ENCODE data around the gene SHKBP1. TPM values are rescaled to one million over a fixed set of nuclear protein-coding genes. Genes with fewer than 3 reads are reported as not detected.

Gene SHKBP1
- polyA plus RNA-seq, 3 donors = 234 to 324 (median 284) TPM

GRCh38 chr19:40528533-40529092 is 48.1 kb upstream of the SHKBP1 start:
- no peaks in the 10 kb centered on the region for H3K36me3 ChIP-seq (replicated peaks in 1 of 2; ENCODE audit: control insufficient read depth in 1 of 2, insufficient read depth in 2 of 2, low read length in 2 of 2)
- peaks cover 34 to 55% (median 48%) of the 10 kb centered on the region in 3 donors for H3K27me3 Mint-ChIP-seq (ENCODE audit: low read depth in 3 of 3)
- peaks cover 13 to 17% of the 10 kb centered on the region in 2 donors for H3K4me1 ChIP-seq (ENCODE audit: control insufficient read depth in 1 of 2, insufficient read depth in 2 of 2, low read length in 2 of 2)
- no peak overlapping the region for H2AFZ ChIP-seq (ENCODE audit: insufficient read depth, low read depth, low read length, poor library complexity, severe bottlenecking)
- H3K79me2 ChIP-seq (ENCODE audit: insufficient read depth, low read length) = no peaks in the 10 kb centered on the region
- no peaks in the 10 kb centered on the region for H4K20me1 ChIP-seq (ENCODE audit: insufficient read depth, low read length)
- intact Hi-C loops (cut with micrococcal nuclease) = loop anchor here (1.0 to 10.0 kb wide), 4 partner anchors 66 to 224 kb away; partner anchors contain the start of gene LTBP4 (in 1 of the 2)
- no peaks in the 10 kb centered on the region for H3K9me3 ChIP-seq (replicated peaks in 1 of 2; ENCODE audit: control insufficient read depth in 1 of 2, insufficient read depth in 1 of 2, low read length in 2 of 2)
- 65% methylated on average over 10 of the region's 14 CpGs for WGBS (ENCODE audit: insufficient coverage)
- peaks cover 18% of the 10 kb centered on the region for H3K4me1 Mint-ChIP-seq
- H3K9ac ChIP-seq (ENCODE audit: insufficient read depth, low read length, poor library complexity, severe bottlenecking) = no peak overlapping the region
- peaks cover 0 to 8% of the 10 kb centered on the region in 2 donors for H3K36me3 Mint-ChIP-seq
- peaks cover 16 to 35% of the 10 kb centered on the region in 2 donors for H3K27me3 ChIP-seq (ENCODE audit: control insufficient read depth in 2 of 2, insufficient read depth in 2 of 2, low read length in 2 of 2)
- H3K4me3 Mint-ChIP-seq = no peak overlapping the region
- peak overlapping the region; percentile 84 for H3K4me2 ChIP-seq (replicated peaks; ENCODE audit: extremely low read depth, low read length, poor library complexity, severe bottlenecking)
- H3K27ac Mint-ChIP-seq = peak overlapping the region in 1 of 7 donors; percentile 28
- H3K27ac ChIP-seq (ENCODE audit: low read depth in 1 of 2, low read length in 2 of 2) = no peak overlapping the region
- no peak for TF ChIP-seq CTCF (IDR thresholded peaks at IDR 0.05)
- no peak for DNase-seq
- peaks cover under 1 to 8% (median 6%) of the 10 kb centered on the region in 7 donors for H3K9me3 Mint-ChIP-seq
- H3K4me3 ChIP-seq (replicated peaks in 1 of 3; ENCODE audit: low read depth in 2 of 3, low read length in 3 of 3) = peak overlapping the region in 1 of 3 experiments; percentile 79

DNA sequence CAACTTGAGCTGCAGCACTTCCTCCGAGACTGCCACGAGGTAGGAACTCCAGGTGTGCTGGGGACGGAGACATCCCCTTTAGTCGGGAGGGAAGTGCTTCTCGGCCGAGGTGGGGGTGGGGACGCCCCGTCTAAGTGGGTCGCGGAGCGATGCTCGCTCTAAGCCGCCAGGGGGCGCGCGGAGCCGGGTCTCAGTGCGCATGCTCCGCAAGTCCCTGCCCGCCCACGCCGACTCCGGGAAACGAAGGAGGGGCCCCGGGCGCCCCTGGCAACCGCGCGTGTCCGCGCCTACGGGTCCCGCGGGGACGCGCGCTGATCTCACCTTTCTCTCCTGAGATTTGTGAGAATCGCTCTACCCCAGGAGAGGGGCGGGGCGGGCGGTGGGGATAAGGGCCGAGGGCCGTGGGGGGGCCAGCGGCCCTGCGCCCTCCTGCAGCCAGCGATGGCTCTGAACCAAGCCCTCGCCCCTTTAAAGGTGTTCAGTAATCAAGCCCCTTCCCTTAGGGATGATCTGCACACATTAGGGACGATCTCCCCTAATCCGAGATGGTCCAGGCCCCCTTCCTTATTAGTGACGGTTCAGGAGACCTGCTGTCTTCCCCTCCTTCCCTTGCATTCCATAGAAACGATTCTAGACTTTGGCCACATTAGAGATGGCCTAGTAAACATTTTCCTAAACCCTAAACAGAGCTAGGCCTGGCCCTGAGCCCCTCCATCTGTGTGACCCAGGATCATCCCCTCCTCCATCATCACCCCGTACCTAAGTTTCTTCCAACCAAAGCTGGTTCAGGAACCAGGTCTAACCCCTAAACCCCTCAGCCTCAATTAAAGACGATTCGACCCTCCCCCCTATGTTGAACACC is 47.3 kb upstream of the SHKBP1 start:
- H3K36me3 ChIP-seq (replicated peaks in 1 of 2; ENCODE audit: control insufficient read depth in 1 of 2, insufficient read depth in 2 of 2, low read length in 2 of 2) = no peaks in the 10 kb centered on the region
- Mint-ChIP-seq H3K36me3 (peaks cover 0 to 8% of the 10 kb centered on the region in 2 donors), H3K27me3 (ENCODE audit: low read depth in 3 of 3) (peaks cover 36 to 54% (median 52%) of the 10 kb centered on the region in 3 donors), H3K4me1 (peaks cover 18% of the 10 kb centered on the region), H3K9me3 (peaks cover 4 to 15% (median 12%) of the 10 kb centered on the region in 7 donors), H3K27ac (peak overlapping the region in 2 of 7 donors; percentile 37 to 69), H3K4me3 (peak overlapping the region; percentile 71 to 89)
- H3K9me3 ChIP-seq (replicated peaks in 1 of 2; ENCODE audit: control insufficient read depth in 1 of 2, insufficient read depth in 1 of 2, low read length in 2 of 2) = peaks cover 3 to 6% of the 10 kb centered on the region in 2 donors
- H3K27ac ChIP-seq (ENCODE audit: low read depth in 1 of 2, low read length in 2 of 2) = no peak overlapping the region
- DNase-seq = peak; percentile 69 to 83 (median 80)
- intact Hi-C loops (cut with micrococcal nuclease) = loop anchor here (1.0 to 10.0 kb wide), 4 partner anchors 67 to 225 kb away; partner anchors contain the start of gene LTBP4 (in 1 of the 2)
- H3K4me1 ChIP-seq (ENCODE audit: control insufficient read depth in 1 of 2, insufficient read depth in 2 of 2, low read length in 2 of 2) = peaks cover 13 to 17% of the 10 kb centered on the region in 2 donors
- no peaks in the 10 kb centered on the region for H3K79me2 ChIP-seq (ENCODE audit: insufficient read depth, low read length)
- peaks cover 16 to 37% of the 10 kb centered on the region in 2 donors for H3K27me3 ChIP-seq (ENCODE audit: control insufficient read depth in 2 of 2, insufficient read depth in 2 of 2, low read length in 2 of 2)
- H3K4me3 ChIP-seq (replicated peaks in 1 of 3; ENCODE audit: low read depth in 2 of 3, low read length in 3 of 3) = peak overlapping the region; percentile 32 to 79 (median 43)
- H4K20me1 ChIP-seq (ENCODE audit: insufficient read depth, low read length) = no peaks in the 10 kb centered on the region
- peak overlapping the region; percentile 84 for H3K4me2 ChIP-seq (replicated peaks; ENCODE audit: extremely low read depth, low read length, poor library complexity, severe bottlenecking)
- peak; percentile 99 for TF ChIP-seq CTCF (IDR thresholded peaks at IDR 0.05)
- H3K9ac ChIP-seq (ENCODE audit: insufficient read depth, low read length, poor library complexity, severe bottlenecking) = no peak overlapping the region
- WGBS (ENCODE audit: insufficient coverage) = 3% methylated on average over 42 of the region's 54 CpGs
- peak overlapping the region; percentile 85 for H2AFZ ChIP-seq (ENCODE audit: insufficient read depth, low read depth, low read length, poor library complexity, severe bottlenecking)
